ENCODE measurements around the gene C19orf81. TPM values are rescaled to one million over a fixed set of nuclear protein-coding genes. Genes with fewer than 3 reads are reported as not detected.

Gene C19orf81
- total RNA-seq, 2 donors from 2014 or later = 0.57 TPM; not detected in 1

DNA sequence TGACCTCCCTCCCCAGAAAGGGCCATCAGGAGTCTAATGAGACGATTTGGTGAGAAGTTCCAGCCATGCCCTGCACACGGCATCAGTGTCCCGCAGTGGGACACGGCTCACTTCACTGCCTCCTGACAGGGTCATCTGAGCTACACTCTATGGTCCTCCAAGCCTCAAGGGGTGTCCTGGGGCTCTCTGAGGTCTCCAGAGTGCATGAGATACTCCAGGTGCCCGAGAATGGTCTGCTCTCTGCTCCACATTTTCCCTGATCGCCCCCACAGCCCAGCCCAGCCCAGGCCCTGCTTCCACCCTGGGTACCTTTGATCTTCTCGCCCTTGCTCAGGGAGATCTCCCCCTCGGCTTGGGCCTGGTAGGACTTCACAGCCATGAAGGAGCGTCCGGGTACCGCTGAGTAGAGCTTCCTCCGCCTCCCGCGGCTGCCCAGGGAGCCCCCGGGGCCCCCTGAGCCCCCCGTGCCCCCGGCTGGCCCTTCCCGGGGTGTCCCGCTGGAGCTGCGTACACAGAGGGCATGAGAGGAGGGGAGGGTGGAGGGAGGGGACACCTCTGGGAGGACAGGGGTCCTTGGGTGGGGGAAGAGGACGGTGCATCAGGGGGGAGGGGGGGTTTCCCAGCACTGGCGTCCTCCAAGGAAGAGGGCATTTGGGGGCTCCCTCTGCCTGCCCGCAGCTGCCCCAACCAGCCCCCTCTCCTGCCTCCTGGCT lies 53.1 kb downstream of the C19orf81 start:
- intact Hi-C loops (cut with DNase I) = no loop called here
- no peak for DNase-seq (ENCODE audit: low spot score)

DNA sequence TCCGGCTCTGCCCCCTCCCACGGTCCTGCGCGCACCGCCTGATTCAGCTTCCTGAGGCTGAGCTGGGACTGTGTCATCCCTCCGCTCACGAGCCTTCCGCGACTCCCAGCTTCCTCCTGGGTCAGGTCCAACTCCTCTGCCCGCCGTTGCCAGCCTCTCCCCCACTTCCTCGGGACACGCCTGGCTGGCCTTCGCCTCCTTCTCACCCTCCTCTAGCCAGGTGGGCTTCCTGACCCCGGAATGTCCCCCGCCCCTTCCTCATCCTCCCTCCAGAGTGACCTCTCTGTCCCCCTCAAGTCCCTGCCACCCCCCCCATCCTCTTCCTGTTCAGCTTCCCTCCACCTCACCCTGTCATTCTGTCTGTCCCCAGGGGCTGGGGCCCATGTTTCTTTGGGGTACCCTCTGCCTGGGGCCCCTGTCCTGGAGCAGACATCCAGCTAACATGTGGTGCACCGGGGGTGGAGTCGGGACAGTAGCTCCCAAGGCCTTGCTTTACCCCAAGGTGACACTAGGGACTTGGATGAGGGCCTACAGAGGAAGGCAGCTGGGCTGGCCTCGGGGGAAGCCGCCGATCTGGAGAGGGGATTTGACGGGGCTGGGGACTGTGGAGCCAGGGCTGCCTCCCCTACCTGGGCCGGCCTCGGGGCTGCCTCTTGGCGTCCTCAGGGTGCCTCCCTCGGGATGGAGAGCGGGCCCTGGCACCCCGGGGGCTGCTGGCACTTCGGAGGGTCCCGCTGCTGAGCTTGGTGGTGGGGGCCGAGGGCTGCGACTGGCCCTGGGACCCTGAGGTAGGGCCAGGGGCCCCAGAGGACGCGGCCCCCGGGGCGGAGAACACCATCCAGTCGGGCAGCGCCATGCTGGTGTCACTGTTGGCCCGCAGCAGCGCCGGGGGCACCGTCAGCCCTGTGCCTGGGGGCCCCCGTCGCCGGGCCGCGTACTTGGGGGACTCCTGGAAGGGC lies 53.9 kb downstream of the C19orf81 start:
- DNase-seq (ENCODE audit: low spot score) = no peak
- intact Hi-C loops (cut with DNase I) = no loop called here

DNA sequence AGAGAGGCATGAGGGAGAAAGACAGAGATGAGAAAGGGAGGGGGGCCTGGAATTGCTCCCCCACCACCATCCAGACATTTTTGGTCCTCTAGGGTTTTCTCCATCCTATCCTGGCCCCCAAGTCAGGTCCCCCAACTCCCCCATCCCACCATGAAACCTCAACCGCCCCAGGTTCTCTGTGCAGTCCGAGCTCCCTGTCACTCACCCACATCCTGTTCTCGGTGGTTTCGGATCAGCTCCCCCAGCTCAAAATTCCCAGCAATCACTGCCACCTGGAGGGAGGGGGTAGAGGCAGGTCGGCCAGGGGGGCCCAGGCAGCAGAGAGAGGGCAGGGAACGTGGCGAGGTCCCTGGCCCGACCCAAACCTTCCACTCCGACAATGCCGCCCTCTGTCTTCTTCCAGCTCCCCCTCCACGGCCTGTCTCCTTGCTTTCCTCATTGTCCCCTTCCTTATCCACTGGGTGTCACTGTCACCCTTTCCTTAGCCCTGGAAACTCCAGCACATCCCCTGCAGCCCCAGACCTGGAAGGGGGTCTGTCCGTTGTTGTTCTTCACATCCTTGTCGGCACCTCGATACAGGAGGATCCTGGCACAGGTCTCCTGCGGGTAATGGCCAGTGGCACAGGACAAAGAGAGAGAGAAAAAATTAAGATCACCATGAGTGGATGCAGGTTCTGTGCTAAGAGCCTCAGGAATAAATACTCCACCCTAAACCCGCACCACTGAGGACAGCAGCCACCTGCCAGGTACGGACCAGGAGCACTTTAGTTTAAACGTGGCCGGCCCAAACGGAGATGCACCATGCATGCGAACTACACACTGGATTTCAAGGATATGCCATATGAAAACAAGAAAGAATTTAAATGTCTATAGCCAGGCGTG lies 54.9 kb downstream of the C19orf81 start:
- DNase-seq (ENCODE audit: low spot score) = no peak
- intact Hi-C loops (cut with DNase I) = no loop called here

DNA sequence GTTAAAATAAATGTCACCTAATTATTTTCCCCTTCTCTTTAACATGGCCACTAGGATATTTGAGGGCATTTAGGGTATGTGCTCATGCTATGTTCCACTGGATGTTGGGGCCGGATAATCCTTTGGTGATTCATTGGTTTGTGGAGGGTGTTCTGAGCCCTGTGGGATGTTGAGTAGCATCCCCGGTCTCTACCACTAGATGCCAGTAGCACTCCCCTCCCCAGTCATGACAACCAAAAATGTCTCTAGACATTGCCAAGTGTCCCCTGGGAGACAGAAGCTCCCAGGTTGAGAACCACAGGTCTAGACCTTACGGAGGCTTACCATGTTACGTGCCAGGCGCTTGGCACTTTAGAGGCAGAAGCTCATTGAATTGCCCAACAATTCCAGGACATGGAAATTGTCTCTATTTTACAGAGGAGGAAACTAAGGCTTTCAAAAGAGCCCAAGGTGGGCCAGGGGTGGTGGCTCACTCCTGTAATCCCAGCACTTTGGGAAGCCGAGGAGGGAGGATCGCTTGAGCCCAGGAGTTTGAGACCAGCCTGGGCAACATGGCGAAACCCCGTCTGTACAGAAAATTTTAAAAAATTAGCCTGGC lies 56.3 kb downstream of the C19orf81 start:
- DNase-seq (ENCODE audit: low spot score) = no peak
- intact Hi-C loops (cut with DNase I) = no loop called here

DNA sequence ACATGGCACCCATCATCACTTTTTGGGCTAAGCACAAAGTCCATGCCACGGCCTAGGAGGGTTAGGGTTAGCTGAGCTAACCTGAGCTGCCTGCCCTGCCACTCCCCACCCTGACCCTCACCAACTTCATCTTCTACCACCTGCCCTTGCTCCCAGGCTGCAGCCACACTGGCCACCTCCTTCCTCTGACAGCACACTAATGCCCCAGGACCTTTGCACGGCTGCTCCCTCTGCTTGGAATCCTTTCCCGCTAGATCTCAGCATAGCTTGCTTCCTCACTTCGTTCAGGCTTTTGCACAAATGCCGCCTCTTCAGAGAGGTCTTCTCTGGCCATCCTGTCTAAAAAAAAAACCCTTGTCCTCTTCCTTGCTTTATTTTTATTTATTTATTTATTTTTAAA lies 57.1 kb downstream of the C19orf81 start:
- intact Hi-C loops (cut with DNase I) = no loop called here
- no peak for DNase-seq (ENCODE audit: low spot score)

DNA sequence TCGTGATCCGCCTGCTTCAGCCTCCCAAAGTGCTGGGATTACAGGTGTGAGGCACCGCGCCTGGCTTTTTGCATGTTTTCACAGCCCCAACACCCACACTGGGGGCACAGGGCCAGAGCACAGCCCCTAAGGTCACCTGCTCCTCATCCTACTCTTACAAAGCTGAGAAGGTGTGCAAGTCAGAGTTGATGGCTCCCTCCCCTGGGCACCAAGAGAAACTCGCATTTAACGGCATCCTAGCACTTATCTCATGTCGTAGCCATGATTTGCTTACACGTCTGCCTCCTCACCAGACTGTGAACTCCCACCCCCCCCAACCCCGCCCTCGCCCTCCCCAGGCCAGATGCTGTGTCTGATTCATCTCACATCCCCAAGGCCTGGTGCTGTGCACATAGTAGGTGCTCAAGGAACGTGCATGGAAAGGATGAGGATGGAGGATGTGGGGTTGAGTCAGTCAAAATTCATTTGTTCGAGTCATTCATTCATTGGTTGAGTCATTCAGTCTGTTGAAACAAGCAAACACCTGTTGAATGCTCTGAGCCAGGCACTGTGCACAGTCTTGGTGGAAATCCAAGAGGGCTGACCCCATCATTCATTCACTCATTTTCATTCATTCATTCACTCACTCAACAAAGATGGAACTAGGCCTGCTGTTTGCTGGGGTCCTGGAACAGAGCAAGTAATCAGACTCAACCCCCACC lies 59.1 kb downstream of the C19orf81 start:
- no peak for DNase-seq (ENCODE audit: low spot score)
- intact Hi-C loops (cut with DNase I) = no loop called here

Other genes with a start within 250 kb of the C19orf81 start
- under 1 TPM in 1 of 2 donors, not detected in 1; 0.33 TPM for gene SPIB, start 230.5 kb upstream of the C19orf81 start, total RNA-seq
- under 1 TPM in 1 of 2 donors, not detected in 1; 0.05 TPM for gene MYBPC2, start 216.6 kb upstream of the C19orf81 start, total RNA-seq
- 10 to 100 TPM; 60.2 to 87.6 TPM for gene EMC10, start 172.9 kb upstream of the C19orf81 start, total RNA-seq
- gene GARIN5A, start 172.6 kb upstream of the C19orf81 start, total RNA-seq = not detected
- gene JOSD2, start 138.3 kb upstream of the C19orf81 start, total RNA-seq = 10 to 100 TPM; 27.5 to 31.7 TPM
- not detected for gene ASPDH, start 135.5 kb upstream of the C19orf81 start, total RNA-seq
- 10 to 100 TPM; 10.3 to 14.2 TPM for gene LRRC4B, start 81.0 kb upstream of the C19orf81 start, total RNA-seq
- under 1 TPM in 1 of 2 donors, not detected in 1; 0.74 TPM for gene SYT3, start 9.6 kb upstream of the C19orf81 start, total RNA-seq
- under 1 TPM; 0.19 to 0.37 TPM for gene SHANK1, start 70.4 kb downstream of the C19orf81 start, total RNA-seq
- gene CLEC11A, start 73.9 kb downstream of the C19orf81 start, total RNA-seq = 10 to 100 TPM in 1 of 2 donors, 1 to 10 TPM in 1; 8.5 to 12.5 TPM
- gene GPR32, start 121.0 kb downstream of the C19orf81 start, total RNA-seq = not detected
- not detected for gene ACP4, start 141.0 kb downstream of the C19orf81 start, total RNA-seq
- gene KLK1, start 174.3 kb downstream of the C19orf81 start, total RNA-seq = under 1 TPM in 1 of 2 donors, not detected in 1; 0.67 TPM
- gene KLK15, start 184.1 kb downstream of the C19orf81 start, total RNA-seq = not detected
- gene KLK3, start 205.5 kb downstream of the C19orf81 start, total RNA-seq = not detected
- gene KLK2, start 224.0 kb downstream of the C19orf81 start, total RNA-seq = not detected

Measured in posterior vena cava (tissue), 2 donors.